Hematopoietic multipotent progenitor cell treated with erythropoietin and hydrocortisone succinate and interleukin-3 and kit ligand, for 6 days (in vitro differentiated cells): Measurements from ENCODE around the gene LYRM1.
"Not testable (repeated sequence)": the region's sequence is repeated elsewhere in the genome, so short reads cannot be mapped to it uniquely, and the experiment has no call there.

Source experiments
- DNase-seq: peaks from one replicate; pipeline ENCODE4 v3.0.0-alpha.2; 2015

Gene LYRM1

GRCh38 chr16:20900299-20901067 lies at the start of gene LYRM1, which contains the start of gene DCUN1D3:
TSS of gene LYRM1 (plus strand) at chr16:20900771. CDS start at chr16:20915556, 14,785 bp downstream.
TSS of gene DCUN1D3 (minus strand) at chr16:20900358. CDS start at chr16:20862538, 37,820 bp downstream.
- DNase-seq: peak; percentile 99

- no peak for DNase-seq
Measured at GRCh38 chr16:20850981-20851380, 49.6 kb upstream of the LYRM1 start.

DNA sequence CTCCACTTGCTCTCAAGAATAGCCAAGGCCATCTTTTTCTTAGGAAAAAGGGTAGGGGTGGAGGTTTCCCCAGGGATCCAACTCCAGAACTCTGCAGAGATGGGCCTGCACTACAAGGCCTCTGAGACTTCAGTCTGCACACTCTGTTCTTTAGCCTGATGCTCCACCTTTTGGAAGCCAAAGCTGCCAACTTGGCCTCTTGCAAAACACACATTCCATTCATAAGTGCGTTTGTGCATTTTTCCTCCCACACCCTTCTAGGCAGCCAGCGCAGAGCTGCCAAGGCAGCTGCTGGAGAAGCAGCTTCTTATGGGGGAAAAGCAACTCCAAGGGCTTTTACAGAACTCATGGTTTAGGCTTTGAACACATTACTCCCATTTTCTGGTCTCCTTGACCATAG lies 49.0 kb upstream of the LYRM1 start:
- DNase-seq: no peak

DNA sequence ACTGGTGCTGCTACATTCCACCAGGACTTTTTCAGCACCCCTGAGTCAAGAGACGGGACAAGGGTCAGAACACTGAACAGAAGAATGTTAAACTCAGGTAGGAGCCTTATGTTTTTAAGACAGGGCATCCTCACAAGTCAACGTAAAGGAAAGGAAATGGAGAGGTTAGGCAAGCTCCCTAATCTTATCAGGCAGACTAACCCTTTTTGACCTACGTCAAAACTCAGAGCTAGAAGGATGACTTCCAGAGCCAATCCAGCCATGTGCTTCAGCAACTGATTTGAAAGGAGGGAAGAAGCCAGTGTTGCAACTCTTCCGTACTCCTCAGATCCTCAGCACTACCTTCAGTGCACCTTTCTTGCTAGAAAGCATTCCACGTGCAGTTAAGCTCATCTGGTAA lies 47.4 kb upstream of the LYRM1 start:
- no peak for DNase-seq

DNA sequence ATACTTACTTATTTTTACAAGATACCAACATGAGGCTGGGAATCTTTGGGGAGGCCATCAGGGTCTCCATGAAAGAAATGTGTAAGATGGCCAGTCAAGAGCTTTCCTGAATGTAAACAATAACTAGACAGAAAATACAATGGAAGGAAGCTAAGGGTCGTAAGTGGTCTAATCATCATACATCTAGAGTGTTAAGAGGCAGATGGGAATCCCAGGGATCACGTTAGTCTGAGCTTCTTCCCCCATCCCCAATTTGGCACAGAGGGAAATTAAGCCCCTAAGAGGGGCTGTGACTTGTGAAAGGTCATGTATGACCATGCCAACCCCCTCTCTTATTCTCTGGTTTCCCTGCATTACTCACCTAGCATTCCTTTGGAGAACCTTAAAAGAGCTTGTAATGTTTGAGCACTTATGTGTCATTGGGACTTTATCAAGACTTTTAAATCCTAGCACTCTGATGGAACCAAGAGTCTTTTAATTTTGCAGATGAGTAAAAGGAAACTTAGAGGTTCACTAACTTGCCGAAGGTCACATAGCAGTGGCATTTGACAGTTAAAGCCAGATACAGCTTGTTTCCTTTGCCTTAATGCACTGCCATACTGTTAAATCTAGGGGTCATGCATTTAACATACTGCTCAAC lies 46.5 kb upstream of the LYRM1 start:
- DNase-seq: no peak

DNA sequence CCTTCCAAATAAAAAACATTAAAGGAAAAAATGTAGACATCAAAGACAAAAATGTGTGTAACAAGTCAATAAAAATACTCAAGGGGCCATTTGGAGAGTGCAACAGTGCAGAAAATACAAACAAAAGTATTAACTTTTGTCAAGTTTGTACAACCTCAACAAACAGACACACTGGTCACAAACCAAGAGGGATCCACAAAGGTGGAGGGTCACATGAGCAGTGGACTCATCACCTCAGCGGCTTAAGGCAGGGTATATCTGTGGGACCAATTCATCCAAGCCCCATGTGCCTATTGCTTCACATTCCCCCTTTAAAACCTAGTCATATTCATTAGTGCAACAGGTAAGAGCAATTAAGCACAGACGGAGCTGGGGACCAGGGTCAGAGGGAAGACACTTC lies 45.6 kb upstream of the LYRM1 start:
- no peak for DNase-seq

GRCh38 chr16:20857281-20857680 lies 43.3 kb upstream of the LYRM1 start:
- no peak for DNase-seq

GRCh38 chr16:20859229-20859628 lies 41.3 kb upstream of the LYRM1 start:
- DNase-seq: no peak

GRCh38 chr16:20859699-20860098 lies 40.9 kb upstream of the LYRM1 start:
- no peak for DNase-seq

- no peak for DNase-seq
Measured at GRCh38 chr16:20860361-20860760, 40.2 kb upstream of the LYRM1 start.

- DNase-seq: not testable (repeated sequence)
Measured at GRCh38 chr16:20860995-20861394, 39.6 kb upstream of the LYRM1 start.

DNA sequence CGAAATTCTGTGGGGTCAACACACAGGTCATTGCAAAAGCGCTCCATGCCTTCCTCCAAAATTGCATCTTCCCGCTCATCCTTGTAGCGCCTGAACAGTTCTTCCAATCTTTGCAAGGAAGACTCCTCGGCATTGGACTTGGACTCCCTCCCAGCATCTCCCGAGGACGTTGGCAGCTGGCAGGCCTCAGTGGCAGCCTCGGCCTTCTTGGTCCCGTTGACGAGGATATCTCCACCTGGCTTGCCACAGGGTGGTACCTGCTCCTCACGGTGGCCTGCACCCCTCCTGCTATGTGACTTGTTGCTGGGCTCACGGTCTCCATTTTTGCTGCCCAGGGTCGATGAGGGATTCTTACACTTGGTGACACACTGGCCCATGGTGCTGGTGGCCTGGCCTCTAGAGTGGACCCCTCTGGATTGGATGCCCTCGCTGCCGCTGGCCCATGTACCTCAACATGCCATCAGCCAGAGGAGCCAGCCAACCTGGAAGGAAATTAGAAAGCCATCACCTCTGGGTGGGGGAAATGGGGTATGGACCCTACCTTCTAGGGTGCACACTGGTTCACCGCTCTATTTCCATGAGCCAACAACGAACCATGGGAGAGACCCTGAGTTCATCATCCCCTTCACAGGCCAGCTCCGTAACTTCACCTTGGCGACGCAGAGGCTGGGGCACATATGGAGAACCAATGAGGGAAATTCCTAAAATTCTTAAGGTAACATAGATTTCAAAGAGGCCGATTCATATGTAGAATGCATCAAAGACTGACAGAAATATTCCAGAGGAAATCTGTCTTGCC lies 38.2 kb upstream of the LYRM1 start:
- DNase-seq: no peak

GRCh38 chr16:20864376-20864775 lies 36.2 kb upstream of the LYRM1 start:
- not testable (repeated sequence) for DNase-seq

- DNase-seq: peak; percentile 64
Measured at GRCh38 chr16:20865420-20866131, 35.0 kb upstream of the LYRM1 start.

DNA sequence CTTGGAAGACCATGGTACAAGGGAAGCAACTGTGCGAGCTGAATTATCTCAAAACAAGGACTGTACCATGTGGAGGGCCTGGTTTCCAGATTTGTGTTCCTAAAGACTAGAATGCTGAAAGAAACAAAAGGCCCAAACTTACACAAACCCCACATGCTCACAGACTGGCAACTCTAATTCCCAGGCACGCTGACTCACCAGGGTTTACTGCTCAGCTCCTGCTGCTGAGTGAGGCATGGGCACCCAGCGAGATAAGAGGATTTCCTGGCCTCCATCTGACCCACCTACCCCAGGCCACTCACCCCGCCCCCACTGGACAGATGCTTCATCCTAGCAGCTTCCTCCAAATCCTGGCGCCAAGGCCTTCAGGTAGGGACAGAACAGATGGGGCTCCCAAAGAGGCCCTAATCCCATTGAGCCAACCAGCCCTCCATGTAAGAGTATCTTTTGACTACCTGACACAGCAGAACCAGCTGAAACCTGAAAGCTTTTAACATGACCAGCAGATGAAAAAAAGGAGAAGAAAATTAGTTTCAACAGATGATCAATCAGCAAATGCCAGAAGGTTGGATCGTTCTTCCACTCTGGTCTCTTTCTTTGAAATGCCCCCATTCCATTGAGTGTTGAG lies 34.3 kb upstream of the LYRM1 start:
- DNase-seq: peak; percentile 81

- DNase-seq: no peak
Measured at GRCh38 chr16:20866801-20867200, 33.8 kb upstream of the LYRM1 start.

- DNase-seq: no peak
Measured at GRCh38 chr16:20867585-20867984, 33.0 kb upstream of the LYRM1 start.

GRCh38 chr16:20868890-20869289 lies 31.7 kb upstream of the LYRM1 start:
- no peak for DNase-seq

GRCh38 chr16:20870122-20870820 lies 30.3 kb upstream of the LYRM1 start:
- DNase-seq: peak; percentile 44

- DNase-seq: no peak
Measured at GRCh38 chr16:20871258-20871657, 29.3 kb upstream of the LYRM1 start.

DNA sequence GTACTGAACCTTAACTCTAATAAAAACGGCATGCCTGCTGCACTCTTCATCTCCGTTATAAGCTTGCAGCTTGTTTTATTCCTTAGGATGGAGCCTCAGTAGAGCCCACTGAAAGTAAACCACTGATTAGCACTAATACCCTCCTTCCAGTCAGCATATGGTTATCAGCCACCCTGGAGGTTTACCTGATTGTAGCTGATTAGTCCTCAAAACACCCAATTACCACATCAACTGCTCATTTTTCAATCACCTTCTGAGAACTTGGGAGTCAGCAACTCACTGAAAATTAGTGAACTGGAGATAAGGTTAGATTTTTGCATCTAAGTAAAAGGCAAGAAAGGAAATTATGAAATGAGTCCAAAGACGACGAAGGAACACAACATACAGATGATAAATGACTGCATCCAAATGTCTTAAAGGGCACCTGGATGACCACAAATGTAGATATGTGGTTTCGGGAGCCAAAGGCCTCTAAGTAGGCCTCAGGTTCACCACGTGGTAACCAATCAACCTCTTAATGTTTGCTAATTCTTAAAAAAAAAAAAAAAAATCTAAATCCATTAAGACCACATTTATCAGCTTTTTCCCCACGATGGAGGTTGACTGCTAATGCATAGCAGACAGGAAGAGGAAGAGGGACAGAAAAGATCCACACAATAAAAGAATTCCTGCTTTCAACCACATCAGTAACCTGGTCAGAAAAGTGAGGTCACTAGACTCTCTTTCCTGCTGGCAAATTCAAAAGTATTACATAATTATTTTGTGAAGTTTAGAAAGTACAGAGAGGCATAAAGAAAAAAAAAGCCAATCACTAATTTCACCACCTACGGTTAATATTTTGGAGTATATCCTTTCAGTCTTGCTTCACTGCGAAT lies 28.4 kb upstream of the LYRM1 start:
- peak; percentile 71 for DNase-seq
